Activated naive CD4-positive, alpha-beta T cell treated with anti-CD3 and anti-CD28 coated beads, Interleukin-2, amount 10 ng/mL, durations not matched to agents 7 days and 5 days (primary cell): ENCODE data around the gene UNC5A.

Experiments
- CTCF ChIA-PET: fragments of 350-600 bp; sonication (Branson Sonifier 250); formaldehyde crosslinking; loops from one replicate; lab custom pipeline; 2021; ENCODE audit warnings: antibody characterized with exemption; lab: Charles Lee
- DNase-seq: peaks from one replicate; pipeline ENCODE4 v3.0.0-alpha.2; 2020
- H3K27ac Mint-ChIP-seq: one replicate; pipeline ENCODE4 v1.8.0; 2021; ENCODE audit warnings: mild to moderate bottlenecking, moderate library complexity, mixed read lengths
- H3K27me3 Mint-ChIP-seq: one replicate; pipeline ENCODE4 v1.8.0; 2021; ENCODE audit warnings: mild to moderate bottlenecking, mixed read lengths
- H3K36me3 Mint-ChIP-seq: one replicate; pipeline ENCODE4 v1.8.0; 2021; ENCODE audit warnings: mixed read lengths
- H3K4me1 Mint-ChIP-seq: one replicate; pipeline ENCODE4 v1.8.0; 2021; ENCODE audit warnings: mixed read lengths
- H3K4me3 Mint-ChIP-seq: one replicate; pipeline ENCODE4 v1.8.0; 2021; ENCODE audit warnings: mild to moderate bottlenecking, moderate library complexity, mixed read lengths
- H3K9me3 Mint-ChIP-seq: one replicate; pipeline ENCODE4 v1.8.0; 2021; ENCODE audit warnings: mixed read lengths

UNC5A gene

GRCh38 chr5:176879663-176880361 is 69.5 kb downstream of the UNC5A start:
- CTCF ChIA-PET, result no interaction called here
- H3K4me3 Mint-ChIP-seq, result no peak overlapping the region
- H3K27ac Mint-ChIP-seq, result no peak overlapping the region

DNA sequence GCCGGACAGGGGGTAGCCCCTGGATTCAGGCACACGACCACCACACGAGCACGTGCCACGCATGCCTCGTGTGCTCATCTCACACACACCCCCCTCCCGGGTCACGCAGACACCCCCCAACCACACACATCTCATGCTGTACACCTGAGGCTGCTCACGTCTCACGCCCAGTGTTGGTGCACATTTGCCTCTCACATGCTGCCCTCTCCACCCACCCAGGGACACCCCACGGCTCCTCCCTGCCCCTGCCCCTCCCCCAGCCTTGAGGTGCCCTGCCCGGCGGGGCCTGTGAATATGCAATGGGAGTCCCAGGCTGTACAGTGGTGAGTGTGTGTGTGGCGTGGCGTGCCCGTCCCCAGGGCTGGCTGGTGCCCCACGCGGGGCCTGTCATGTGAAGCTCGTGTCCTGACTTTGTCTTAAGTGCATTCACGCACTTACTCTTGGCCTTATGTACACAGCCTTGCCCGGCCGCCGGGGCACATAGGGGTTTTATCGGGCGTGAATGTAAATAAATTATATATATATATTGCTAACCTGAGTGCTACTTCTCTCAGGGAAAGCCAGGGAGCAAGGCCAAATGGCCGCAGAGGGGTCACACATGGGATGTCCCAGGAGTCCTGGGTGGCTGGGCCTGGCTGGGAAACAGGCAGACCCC is 70.1 kb downstream of the UNC5A start:
- CTCF ChIA-PET, result no interaction called here
- peaks cover 39% of the 10 kb centered on the region for H3K27me3 Mint-ChIP-seq
- DNase-seq, result no peak
- no peak overlapping the region for H3K27ac Mint-ChIP-seq
- no peaks in the 10 kb centered on the region for H3K36me3 Mint-ChIP-seq
- H3K9me3 Mint-ChIP-seq, result no peaks in the 10 kb centered on the region
- peaks cover 10% of the 10 kb centered on the region for H3K4me1 Mint-ChIP-seq
- H3K4me3 Mint-ChIP-seq, result no peak overlapping the region

More at GRCh38 chr5:176879663-176880361, 69.5 kb downstream of the UNC5A start:
- no peak for DNase-seq
- H3K4me1 Mint-ChIP-seq, result peaks cover 6% of the 10 kb centered on the region
- peaks cover 46% of the 10 kb centered on the region for H3K27me3 Mint-ChIP-seq
- no peaks in the 10 kb centered on the region for H3K36me3 Mint-ChIP-seq
- no peaks in the 10 kb centered on the region for H3K9me3 Mint-ChIP-seq

DNA sequence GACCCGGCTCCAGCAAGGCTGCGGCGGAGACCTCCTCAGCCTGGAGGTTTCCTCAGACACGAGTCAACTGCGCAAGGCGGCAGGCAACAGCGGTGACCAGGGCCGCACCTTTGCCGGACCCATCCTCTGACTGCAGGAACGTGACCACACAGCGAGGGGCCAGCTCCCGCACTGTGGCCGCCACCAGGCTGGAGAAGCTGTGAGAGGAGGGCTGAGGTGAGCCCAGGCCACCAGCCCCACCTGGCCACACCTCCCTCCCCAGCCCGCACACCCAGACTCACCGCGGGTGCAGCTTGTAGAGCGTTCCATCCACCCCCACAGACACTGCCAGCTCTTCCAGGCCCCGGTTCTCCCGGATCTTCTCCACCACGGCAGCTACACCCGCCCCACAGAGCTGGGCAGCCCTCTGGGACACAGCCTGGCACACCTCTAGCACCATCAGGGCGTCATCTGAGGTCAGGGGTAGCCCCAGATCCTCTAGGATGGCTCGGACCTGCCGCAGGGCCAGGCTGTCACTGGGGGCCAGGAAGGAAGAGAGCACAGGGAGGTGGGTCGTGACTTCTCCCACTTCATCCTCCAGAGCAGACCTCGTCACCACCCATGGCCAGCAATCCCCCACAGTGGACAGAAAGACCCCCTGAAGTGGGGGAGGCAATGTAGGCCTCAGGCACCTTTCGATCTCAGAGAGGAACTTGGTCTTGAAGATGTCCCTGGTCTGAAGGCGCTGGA is 70.8 kb downstream of the UNC5A start:
- H3K36me3 Mint-ChIP-seq, result no peaks in the 10 kb centered on the region
- H3K4me1 Mint-ChIP-seq, result peaks cover 8% of the 10 kb centered on the region
- H3K9me3 Mint-ChIP-seq, result no peaks in the 10 kb centered on the region
- H3K4me3 Mint-ChIP-seq, result no peak overlapping the region
- H3K27ac Mint-ChIP-seq, result no peak overlapping the region
- CTCF ChIA-PET, result no interaction called here
- DNase-seq, result no peak
- peaks cover 32% of the 10 kb centered on the region for H3K27me3 Mint-ChIP-seq

DNA sequence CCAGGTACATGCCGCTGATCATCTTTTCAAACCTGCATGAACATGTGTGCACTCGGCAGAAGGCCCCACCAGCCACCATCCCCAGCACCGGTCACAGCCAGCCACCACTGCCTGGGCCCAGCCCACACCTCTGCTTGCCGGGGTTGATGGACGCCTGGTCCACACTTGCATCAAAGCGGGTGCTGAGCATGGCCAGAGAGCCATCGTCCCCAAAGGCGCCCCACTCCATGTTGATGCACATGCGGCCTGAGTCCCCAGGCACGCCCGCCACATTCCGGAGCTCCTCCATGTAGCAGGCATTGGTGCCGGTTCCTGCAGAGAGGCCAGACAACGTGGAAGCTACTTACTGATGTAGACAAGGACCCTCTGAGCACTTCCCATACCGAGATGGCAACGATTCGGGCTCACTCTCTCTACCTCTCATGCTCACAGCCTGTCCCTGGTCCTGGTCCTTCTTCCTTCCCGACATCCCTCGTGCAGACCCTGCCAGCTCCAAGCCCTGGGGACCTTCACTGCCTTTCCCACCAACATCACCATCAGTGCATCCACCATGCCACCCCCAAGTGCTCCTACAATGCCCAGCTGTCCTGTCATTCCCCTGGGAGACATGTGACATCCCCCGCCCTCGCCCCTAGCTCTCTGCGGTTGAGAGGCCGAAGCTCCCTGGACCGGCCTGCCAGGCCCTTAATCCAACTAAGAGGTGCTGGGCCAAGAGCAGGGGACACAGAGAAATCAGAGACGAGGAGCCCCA is 71.6 kb downstream of the UNC5A start:
- Mint-ChIP-seq H3K4me1 (peaks cover 8% of the 10 kb centered on the region), H3K36me3 (no peaks in the 10 kb centered on the region), H3K27ac (no peak overlapping the region), H3K9me3 (no peaks in the 10 kb centered on the region), H3K27me3 (peaks cover 27% of the 10 kb centered on the region), H3K4me3 (no peak overlapping the region)
- no peak for DNase-seq
- CTCF ChIA-PET, result no interaction called here

GRCh38 chr5:176882567-176882903 is 72.2 kb downstream of the UNC5A start:
- H3K4me3 Mint-ChIP-seq, result no peak overlapping the region
- no peaks in the 10 kb centered on the region for H3K9me3 Mint-ChIP-seq
- CTCF ChIA-PET, result interaction anchor here (1.1 kb wide), 1 partner anchor 174 kb away, joined by 3 read pairs; no protein-coding TSS in a partner anchor
- H3K4me1 Mint-ChIP-seq, result peaks cover 8% of the 10 kb centered on the region
- H3K27ac Mint-ChIP-seq, result no peak overlapping the region
- H3K36me3 Mint-ChIP-seq, result no peaks in the 10 kb centered on the region
- DNase-seq, result no peak
- H3K27me3 Mint-ChIP-seq, result peaks cover 23% of the 10 kb centered on the region

- DNase-seq, result no peak
- Mint-ChIP-seq H3K4me1 (peaks cover 8% of the 10 kb centered on the region), H3K27me3 (peaks cover 16% of the 10 kb centered on the region), H3K36me3 (no peaks in the 10 kb centered on the region), H3K27ac (no peak overlapping the region), H3K4me3 (no peak overlapping the region), H3K9me3 (no peaks in the 10 kb centered on the region)
- CTCF ChIA-PET, result interaction anchor here (1.1 kb wide), 1 partner anchor 176 kb away, joined by 3 read pairs; no protein-coding TSS in a partner anchor
These were observed 73.6 kb downstream of the UNC5A start for GRCh38 chr5:176883700-176884570.

- no peak for DNase-seq
- Mint-ChIP-seq H3K9me3 (no peaks in the 10 kb centered on the region), H3K27me3 (peaks cover 15% of the 10 kb centered on the region), H3K4me1 (peaks cover 8% of the 10 kb centered on the region), H3K27ac (no peak overlapping the region), H3K36me3 (no peaks in the 10 kb centered on the region), H3K4me3 (no peak overlapping the region)
- CTCF ChIA-PET, result no interaction called here
These were observed 74.2 kb downstream of the UNC5A start for GRCh38 chr5:176884571-176884890.

GRCh38 chr5:176886336-176887251 is 76.2 kb downstream of the UNC5A start:
- no peak for DNase-seq
- H3K4me1 Mint-ChIP-seq, result peaks cover 8% of the 10 kb centered on the region
- no peak overlapping the region for H3K27ac Mint-ChIP-seq
- CTCF ChIA-PET, result interaction anchor here (0.7 kb wide), 1 partner anchor 1700 kb away, joined by 3 read pairs; no protein-coding TSS in a partner anchor
- H3K36me3 Mint-ChIP-seq, result no peaks in the 10 kb centered on the region
- no peaks in the 10 kb centered on the region for H3K9me3 Mint-ChIP-seq
- H3K4me3 Mint-ChIP-seq, result no peak overlapping the region
- H3K27me3 Mint-ChIP-seq, result peaks cover 16% of the 10 kb centered on the region

- Mint-ChIP-seq H3K36me3 (no peaks in the 10 kb centered on the region), H3K4me1 (peaks cover 8% of the 10 kb centered on the region), H3K27me3 (peaks cover 18% of the 10 kb centered on the region), H3K27ac (no peak overlapping the region), H3K4me3 (no peak overlapping the region), H3K9me3 (no peaks in the 10 kb centered on the region)
- CTCF ChIA-PET, result no interaction called here
- DNase-seq, result no peak
These were observed 77.0 kb downstream of the UNC5A start for GRCh38 chr5:176887252-176887849.

DNA sequence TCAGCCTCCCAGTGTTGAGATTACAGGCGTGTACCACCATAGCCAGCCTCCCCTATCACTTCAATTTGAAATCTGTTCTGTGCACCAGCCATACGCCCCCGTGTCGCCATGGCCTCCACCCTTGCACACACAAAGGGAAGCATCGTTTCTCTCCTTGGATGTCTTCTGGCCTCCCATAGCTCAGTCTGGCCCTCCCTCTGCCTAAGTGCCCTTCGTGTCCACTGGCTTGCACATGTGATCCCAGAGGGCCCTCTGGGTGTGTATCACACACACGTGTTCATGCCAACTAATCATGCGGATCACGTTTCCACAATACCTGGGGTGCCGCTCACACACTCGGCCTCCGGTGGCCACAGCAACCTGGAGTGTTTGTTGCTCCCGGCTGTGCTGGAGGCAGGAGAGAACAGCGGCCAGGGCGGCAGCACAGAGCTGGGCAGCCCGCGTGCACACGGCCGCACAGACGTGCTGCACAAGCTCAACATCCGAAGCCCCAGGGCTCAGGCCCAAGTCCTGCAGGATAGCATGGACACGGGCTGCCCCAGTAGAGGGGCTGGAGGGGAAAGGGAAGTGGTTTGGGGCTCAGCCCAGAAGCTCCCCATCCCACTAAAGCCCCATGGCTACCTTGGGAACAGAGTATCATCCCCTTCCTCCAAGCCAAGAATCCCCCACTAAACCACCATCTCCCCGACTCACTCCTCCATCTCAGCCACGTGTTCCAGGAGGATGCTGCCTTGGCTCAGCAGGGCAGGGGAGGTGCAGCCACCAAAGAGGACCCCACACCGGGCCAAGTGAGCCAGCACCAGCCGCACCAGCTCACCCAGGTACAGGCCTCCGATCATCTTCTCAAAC is 77.9 kb downstream of the UNC5A start:
- Mint-ChIP-seq H3K27ac (no peak overlapping the region), H3K9me3 (no peaks in the 10 kb centered on the region)

DNA sequence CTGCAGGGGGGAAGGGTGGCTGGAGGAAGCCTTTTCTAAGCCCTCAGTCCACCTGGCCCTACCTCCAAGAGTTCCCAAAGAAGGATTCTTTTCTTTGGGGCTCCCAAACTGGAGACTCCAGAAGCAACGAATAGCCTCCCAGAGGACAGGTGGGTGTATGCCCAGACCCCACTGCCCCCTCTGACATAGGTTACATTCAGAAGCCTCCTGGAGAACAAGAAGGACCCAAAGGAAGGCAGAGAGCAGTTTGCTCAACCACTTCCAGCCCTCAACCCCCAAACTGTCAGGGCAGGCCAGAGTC is 78.5 kb downstream of the UNC5A start:
- Mint-ChIP-seq H3K4me3 (no peak overlapping the region), H3K9me3 (no peaks in the 10 kb centered on the region), H3K36me3 (no peaks in the 10 kb centered on the region), H3K27ac (no peak overlapping the region), H3K27me3 (peaks cover 26% of the 10 kb centered on the region), H3K4me1 (peaks cover 8% of the 10 kb centered on the region)
- no peak for DNase-seq
- CTCF ChIA-PET, result no interaction called here

More for the DNA sequence above, 77.9 kb downstream of the UNC5A start:
- DNase-seq, result no peak
- Mint-ChIP-seq H3K36me3 (no peaks in the 10 kb centered on the region), H3K4me3 (no peak overlapping the region), H3K4me1 (peaks cover 8% of the 10 kb centered on the region), H3K27me3 (peaks cover 23% of the 10 kb centered on the region)
- CTCF ChIA-PET, result no interaction called here
